Neural cell (in vitro differentiated cells): Measurements from ENCODE around the gene NUTF2. TPM values are rescaled to one million over a fixed set of nuclear protein-coding genes. Genes with fewer than 3 reads are reported as not detected.

Experiments
- H2AFZ ChIP-seq: fragments of 200-600, 300-800 bp; sonication (generic), shearing (Covaris generic); 2 replicates; pipeline ENCODE4 v1.6.0; 2014; ENCODE audit warnings: low read depth, mild to moderate bottlenecking, antibody characterized with exemption, low read length, moderate library complexity
- H3F3A ChIP-seq: fragments of 200-600 bp; shearing (Covaris generic); 2 replicates; pipeline ENCODE4 v1.6.1; 2016; ENCODE audit warnings: mild to moderate bottlenecking, moderate library complexity, mixed read lengths, antibody characterized with exemption, low read length; ENCODE audit not compliant: insufficient read depth, poor library complexity, severe bottlenecking
- H3K27ac ChIP-seq: fragments of 200-600, 300-800 bp; sonication (generic), shearing (Covaris generic); 2 replicates; pipeline ENCODE4 v1.5.1; 2014; ENCODE audit warnings: mild to moderate bottlenecking, low read length, moderate library complexity
- H3K27me3 ChIP-seq: fragments of 300-800, 200-600 bp; sonication (generic), shearing (Covaris generic); 2 replicates; pipeline ENCODE4 v1.6.0; 2014; ENCODE audit warnings: mild to moderate bottlenecking, low read depth, low read length, moderate library complexity; ENCODE audit not compliant: insufficient read depth
- H3K36me3 ChIP-seq: fragments of 300-800, 200-600 bp; sonication (generic), shearing (Covaris generic); 2 replicates; pipeline ENCODE4 v1.5.1; 2014; ENCODE audit warnings: mild to moderate bottlenecking, antibody characterized with exemption, low read length, moderate library complexity; ENCODE audit not compliant: insufficient read depth
- H3K4me2 ChIP-seq: fragments of 300-800, 200-600 bp; sonication (generic), shearing (Covaris generic); 2 replicates; pipeline ENCODE4 v1.6.0; 2014; ENCODE audit warnings: mild to moderate bottlenecking, low read length
- H3K4me3 ChIP-seq: fragments of 300-800, 200-600 bp; sonication (generic), shearing (Covaris generic); 2 replicates; pipeline ENCODE4 v1.5.1; 2014; ENCODE audit warnings: mild to moderate bottlenecking, low read length, moderate library complexity
- H3K79me2 ChIP-seq: fragments of 200-600 bp; shearing (Covaris generic); replicated peaks from 2 replicates; pipeline ENCODE4 v1.6.0; 2014; ENCODE audit warnings: mild to moderate bottlenecking, low read length, moderate library complexity; ENCODE audit not compliant: insufficient read depth
- H3K9ac ChIP-seq: fragments of 300-800, 200-600 bp; sonication (generic), shearing (Covaris generic); 2 replicates; pipeline ENCODE4 v1.6.1; 2016; ENCODE audit warnings: mild to moderate bottlenecking, low read length, mixed read lengths
- H3K9me2 ChIP-seq: fragments of 200-600 bp; shearing (Covaris generic); 2 replicates; pipeline ENCODE4 v1.6.1; 2016; ENCODE audit warnings: mild to moderate bottlenecking, low read length, mixed read lengths; ENCODE audit not compliant: insufficient read depth
- H3K9me3 ChIP-seq: fragments of 200-600, 300-800 bp; sonication (generic), shearing (Covaris generic); 2 replicates; pipeline ENCODE4 v1.6.1; 2016; ENCODE audit warnings: mild to moderate bottlenecking, mixed run types, low read length, moderate library complexity, mixed read lengths
- H4K20me1 ChIP-seq: fragments of 200-600 bp; shearing (Covaris generic); 2 replicates; pipeline ENCODE4 v1.6.1; 2016; ENCODE audit warnings: mild to moderate bottlenecking, mixed run types; ENCODE audit not compliant: insufficient read depth
- CTCF ChIP-seq: fragments of 450-650 bp; IDR thresholded peaks from 2 replicates; pipeline ENCODE4 v1.5.1; 2014; ENCODE audit warnings: antibody characterized with exemption, mild to moderate bottlenecking, moderate library complexity; ENCODE audit not compliant: poor library complexity, severe bottlenecking
- EP300 ChIP-seq: fragments of 450-650 bp; conservative IDR thresholded peaks from 2 replicates; pipeline ENCODE4 v1.6.1; 2014; ENCODE audit warnings: antibody characterized with exemption, mild to moderate bottlenecking, moderate library complexity; ENCODE audit not compliant: poor library complexity, severe bottlenecking
- EZH2 ChIP-seq: fragments of 200-600, 300-800 bp; shearing (Covaris generic), sonication (generic); IDR thresholded peaks from 2 replicates; pipeline ENCODE4 v1.6.1; 2014; ENCODE audit warnings: antibody characterized with exemption, low read length, borderline replicate concordance, mild to moderate bottlenecking; ENCODE audit not compliant: insufficient read depth, poor library complexity, severe bottlenecking
- MXI1 ChIP-seq: fragments of 450-650 bp; conservative IDR thresholded peaks from 2 replicates; pipeline ENCODE4 v1.6.1; 2014; ENCODE audit warnings: antibody characterized with exemption, mild to moderate bottlenecking; ENCODE audit not compliant: poor library complexity, severe bottlenecking
- POLR2AphosphoS5 ChIP-seq: IDR thresholded peaks from 2 replicates; pipeline ENCODE4 v1.6.1; 2012
- RAD21 ChIP-seq: fragments of 450-650 bp; conservative IDR thresholded peaks from 2 replicates; pipeline ENCODE4 v1.6.1; 2014; ENCODE audit warnings: antibody characterized with exemption, mild to moderate bottlenecking, moderate library complexity
- REST ChIP-seq: IDR thresholded peaks from 2 replicates; pipeline ENCODE4 v1.6.1; 2012; ENCODE audit warnings: borderline replicate concordance
- SMC3 ChIP-seq: fragments of 450-650 bp; conservative IDR thresholded peaks from 2 replicates; pipeline ENCODE4 v1.6.1; 2014; ENCODE audit warnings: antibody characterized with exemption, mild to moderate bottlenecking, moderate library complexity; ENCODE audit not compliant: poor library complexity
- TAF1 ChIP-seq: IDR thresholded peaks from 2 replicates; pipeline ENCODE4 v1.6.1; 2012; ENCODE audit warnings: low read depth
- polyA plus RNA-seq: library from polyadenylated mRNA; depleted of rRNA; stranded (reverse); fragments of >200 nt; gene quantifications from 2 replicates; pipeline ENCODE4 v1.2.3, GENCODE V29; 2014

The NUTF2 gene
- polyA plus RNA-seq, 1 donor from 2014 or later = 98.6 TPM

GRCh38 chr16:67868290-67868689, 21.6 kb downstream of the NUTF2 start:
- Histone ChIP-seq H3F3A (no peaks in the 10 kb centered on the region), H3K9me3 (no peaks in the 10 kb centered on the region), H3K9ac (no peak overlapping the region), H3K4me2 (no peak overlapping the region), H3K4me3 (no peak overlapping the region), H2AFZ (no peak overlapping the region), H3K27me3 (no peaks in the 10 kb centered on the region), H3K27ac (no peak overlapping the region), H3K9me2 (no peaks in the 10 kb centered on the region), H3K36me3 (no peaks in the 10 kb centered on the region), H3K79me2 (peaks cover 3% of the 10 kb centered on the region), H4K20me1 (no peaks in the 10 kb centered on the region)
- TF ChIP-seq EP300 (no peak), CTCF (no peak)

- Histone ChIP-seq H3K36me3 (no peaks in the 10 kb centered on the region), H3K9me3 (no peaks in the 10 kb centered on the region), H3K27me3 (no peaks in the 10 kb centered on the region), H3K4me2 (no peak overlapping the region), H3F3A (no peaks in the 10 kb centered on the region), H4K20me1 (no peaks in the 10 kb centered on the region), H3K9me2 (no peaks in the 10 kb centered on the region), H3K4me3 (no peak overlapping the region), H3K27ac (no peak overlapping the region), H2AFZ (no peak overlapping the region), H3K9ac (no peak overlapping the region), H3K79me2 (peaks cover 17% of the 10 kb centered on the region)
- TF ChIP-seq CTCF (no peak), MXI1 (no peak), POLR2AphosphoS5 (no peak), EP300 (no peak), RAD21 (no peak), EZH2 (no peak), SMC3 (no peak), TAF1 (no peak)
Measured at GRCh38 chr16:67869653-67870052, 22.9 kb downstream of the NUTF2 start.

- Histone ChIP-seq H2AFZ (no peak overlapping the region), H3K9me3 (no peaks in the 10 kb centered on the region), H3K79me2 (peaks cover 26% of the 10 kb centered on the region), H3K4me3 (no peak overlapping the region), H3K4me2 (no peak overlapping the region), H3F3A (no peaks in the 10 kb centered on the region), H3K36me3 (no peaks in the 10 kb centered on the region), H3K27me3 (no peaks in the 10 kb centered on the region), H3K9me2 (no peaks in the 10 kb centered on the region), H3K9ac (no peak overlapping the region), H4K20me1 (no peaks in the 10 kb centered on the region), H3K27ac (no peak overlapping the region)
- TF ChIP-seq REST (no peak), TAF1 (no peak), EZH2 (no peak), SMC3 (no peak)
Measured at GRCh38 chr16:67871256-67871655, 24.5 kb downstream of the NUTF2 start.
